HG03469 (cell line): ENCODE measurements around the gene ESAM.

Experiments
- ATAC-seq: cut with Tn5 transposase; IDR thresholded peaks from one replicate; pipeline ENCODE4 v1.9.1; 2021; ENCODE audit warnings: mild to moderate bottlenecking, moderate library complexity, moderate number of reproducible peaks; ENCODE audit not compliant: unreplicated experiment

Gene ESAM

GRCh38 chr11:124762105-124762623, at the start of gene ESAM:
Gene ESAM (minus strand): TSS chr11:124762290. CDS start chr11:124762154, 136 bp downstream.
- peak; percentile 28 for ATAC-seq

- ATAC-seq, result no peak
Measured at GRCh38 chr11:124811399-124812125, 49.5 kb upstream of the ESAM start.

GRCh38 chr11:124807660-124808270, 45.7 kb upstream of the ESAM start:
- no peak for ATAC-seq

- ATAC-seq, result no peak
Measured at GRCh38 chr11:124807201-124807600, 45.1 kb upstream of the ESAM start.

GRCh38 chr11:124804884-124805283, 42.8 kb upstream of the ESAM start:
- no peak for ATAC-seq

GRCh38 chr11:124801636-124802312, 39.7 kb upstream of the ESAM start:
- no peak for ATAC-seq

GRCh38 chr11:124801014-124801413, 38.9 kb upstream of the ESAM start:
- ATAC-seq, result no peak

- ATAC-seq, result peak; percentile 83
Measured at GRCh38 chr11:124800226-124800929, 38.3 kb upstream of the ESAM start, which contains the start of gene MSANTD2. Gene MSANTD2 (minus strand): TSS chr11:124800406. CDS start chr11:124800380, 26 bp downstream.

GRCh38 chr11:124799348-124800225, 37.5 kb upstream of the ESAM start:
- no peak for ATAC-seq

GRCh38 chr11:124798991-124799347, 36.9 kb upstream of the ESAM start:
- no peak for ATAC-seq

GRCh38 chr11:124796312-124796711, 34.2 kb upstream of the ESAM start:
- ATAC-seq, result no peak

GRCh38 chr11:124793466-124794278, 31.6 kb upstream of the ESAM start:
- ATAC-seq, result no peak

GRCh38 chr11:124791626-124792341, 29.7 kb upstream of the ESAM start:
- ATAC-seq, result peak; percentile 54

GRCh38 chr11:124788521-124788920, 26.4 kb upstream of the ESAM start:
- no peak for ATAC-seq

- ATAC-seq, result no peak
Measured at GRCh38 chr11:124784051-124784450, 22.0 kb upstream of the ESAM start.

- no peak for ATAC-seq
Measured at GRCh38 chr11:124783002-124783401, 20.9 kb upstream of the ESAM start.

GRCh38 chr11:124779568-124779967, 17.5 kb upstream of the ESAM start:
- ATAC-seq, result no peak

GRCh38 chr11:124778281-124778680, 16.2 kb upstream of the ESAM start:
- ATAC-seq, result no peak
